Vagina (tissue), 2 donors: ENCODE measurements around the gene GRPEL2. TPM values are rescaled to one million over a fixed set of nuclear protein-coding genes. Genes with fewer than 3 reads are reported as not detected.

Experiments used
- DNase-seq, 2 donors: peaks; one replicate each; pipeline ENCODE4 v3.0.0-alpha.2; 2017; ENCODE audit errors: extremely low spot score in 2 of 2
- H3K27ac ChIP-seq: fragments of 200-600 bp; sonication (generic); one replicate; pipeline ENCODE4 v1.5.1; 2019
- H3K27me3 ChIP-seq: fragments of 200-600 bp; sonication (generic); one replicate; pipeline ENCODE4 v1.5.1; 2019
- H3K36me3 ChIP-seq, 2 donors: fragments of 200-600 bp; sonication (generic); one replicate each; pipeline ENCODE4 v1.5.1; 2017 to 2019
- H3K4me1 ChIP-seq: fragments of 200-600 bp; sonication (generic); one replicate; pipeline ENCODE4 v1.5.1; 2019
- H3K4me3 ChIP-seq, 2 donors: fragments of 200-600 bp; sonication (generic); 1 replicate in 1 of 2; 2 replicates in 1 of 2; pipeline ENCODE4 v1.5.1; 2016 to 2019
- H3K9me3 ChIP-seq: fragments of 200-600 bp; sonication (generic); one replicate; pipeline ENCODE4 v1.5.1; 2019
- POLR2A ChIP-seq, 2 donors: fragments of 450-650 bp; IDR thresholded peaks; one replicate each; pipeline ENCODE4 v1.6.1; 2017; ENCODE audit warnings: antibody characterized with exemption in 2 of 2, mild to moderate bottlenecking in 2 of 2, moderate library complexity in 2 of 2
- POLR2AphosphoS5 ChIP-seq, 2 donors: sonication (generic); formaldehyde crosslinking; IDR thresholded peaks; one replicate each; pipeline ENCODE4 v1.9.0; 2017; ENCODE audit warnings: antibody characterized with exemption in 2 of 2, mild to moderate bottlenecking in 2 of 2, low read depth in 1 of 2; ENCODE audit not compliant: insufficient read depth in 1 of 2
- intact Hi-C: fragments of 100-400 bp; cut with DNase I; formaldehyde crosslinking; loops from one replicate; pipeline ENCODE4 v1.15.1; 2023
- total RNA-seq: library from RNA; depleted of rRNA; stranded (reverse); fragments of >200 nt; gene quantifications from one replicate; pipeline ENCODE4 v1.2.3, GENCODE V29; 2016
- TF ChIP-seq, protein P1 (sequence below), 3 experiments: fragments of 450-650 bp in 2 of 3; fragments of 200-600 bp in 1 of 3; sonication (generic) in 1 of 3; IDR thresholded peaks; one replicate each; pipeline ENCODE4 v1.5.1; 2017 to 2019; ENCODE audit warnings: antibody characterized with exemption in 3 of 3, mild to moderate bottlenecking in 2 of 3, moderate library complexity in 2 of 3

The GRPEL2 gene
- total RNA-seq, 1 donor from 2014 or later: 16.9 TPM

DNA sequence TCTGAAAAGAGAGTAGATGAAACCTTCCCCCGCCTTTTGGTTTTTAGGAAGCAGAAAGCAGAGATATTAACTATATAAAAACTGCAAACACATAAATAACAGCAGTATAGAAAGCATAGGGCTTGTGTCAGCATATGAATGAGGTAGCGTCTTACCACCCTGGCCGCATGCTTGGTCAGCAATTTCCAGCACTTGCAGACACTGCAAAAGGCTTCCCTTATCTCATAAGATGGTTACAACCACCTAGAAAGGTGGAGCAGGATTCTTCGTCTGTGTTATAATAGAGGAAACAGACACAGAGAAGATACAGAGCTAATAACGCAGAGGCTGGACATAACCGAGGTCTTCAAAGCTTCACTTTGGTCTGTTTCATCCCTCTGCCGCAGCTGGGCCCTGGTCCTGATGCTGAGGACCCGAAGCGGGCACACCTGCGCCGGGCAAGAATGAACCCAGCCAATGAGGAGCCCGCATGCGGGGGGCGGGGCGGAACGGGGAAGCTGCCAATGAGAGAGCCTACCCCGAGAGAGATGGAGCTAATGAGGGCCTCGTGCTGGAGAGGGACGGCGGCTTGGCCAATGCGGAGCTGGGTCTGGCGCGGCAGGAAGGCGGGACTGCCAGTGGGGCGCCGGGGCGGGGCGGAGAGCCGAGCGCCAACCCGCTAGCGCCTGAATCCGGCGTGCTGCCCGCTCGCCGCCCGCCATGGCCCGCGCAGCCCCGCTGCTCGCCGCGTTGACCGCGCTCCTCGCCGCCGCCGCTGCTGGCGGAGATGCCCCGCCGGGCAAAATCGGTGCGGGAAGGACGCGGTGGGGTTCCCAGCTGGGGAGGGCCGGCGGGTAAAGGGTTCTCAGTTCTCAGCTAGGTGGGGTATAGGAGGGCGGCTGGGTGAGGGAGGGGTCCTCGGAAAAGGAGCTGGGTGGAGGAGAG, 12.3 kb downstream of the GRPEL2 start, which contains the start of gene PCYOX1L:
Gene PCYOX1L (plus strand): TSS at position 677 of the 924 bp plus-strand sequence. CDS start 23 bp downstream, at position 700.
- H3K4me3 ChIP-seq: peak within 1 kb of the TSS; percentile 66 to 71
- peak within 1 kb of the TSS; percentile 71 for H3K27ac ChIP-seq
- H3K36me3 ChIP-seq: peaks cover 0 to 24% of the 10 kb centered on the region in 2 donors
- no peak for DNase-seq
- peaks cover 11% of the 10 kb centered on the region for H3K4me1 ChIP-seq
- TF ChIP-seq POLR2A (IDR thresholded peaks at IDR 0.05) (peak in 1 of 2 donors; percentile 30), POLR2AphosphoS5 (IDR thresholded peaks at IDR 0.05; ENCODE audit: insufficient read depth in 1 of 2, low read depth in 1 of 2) (peak; percentile 53 to 74)
- TF ChIP-seq, protein P1, sequence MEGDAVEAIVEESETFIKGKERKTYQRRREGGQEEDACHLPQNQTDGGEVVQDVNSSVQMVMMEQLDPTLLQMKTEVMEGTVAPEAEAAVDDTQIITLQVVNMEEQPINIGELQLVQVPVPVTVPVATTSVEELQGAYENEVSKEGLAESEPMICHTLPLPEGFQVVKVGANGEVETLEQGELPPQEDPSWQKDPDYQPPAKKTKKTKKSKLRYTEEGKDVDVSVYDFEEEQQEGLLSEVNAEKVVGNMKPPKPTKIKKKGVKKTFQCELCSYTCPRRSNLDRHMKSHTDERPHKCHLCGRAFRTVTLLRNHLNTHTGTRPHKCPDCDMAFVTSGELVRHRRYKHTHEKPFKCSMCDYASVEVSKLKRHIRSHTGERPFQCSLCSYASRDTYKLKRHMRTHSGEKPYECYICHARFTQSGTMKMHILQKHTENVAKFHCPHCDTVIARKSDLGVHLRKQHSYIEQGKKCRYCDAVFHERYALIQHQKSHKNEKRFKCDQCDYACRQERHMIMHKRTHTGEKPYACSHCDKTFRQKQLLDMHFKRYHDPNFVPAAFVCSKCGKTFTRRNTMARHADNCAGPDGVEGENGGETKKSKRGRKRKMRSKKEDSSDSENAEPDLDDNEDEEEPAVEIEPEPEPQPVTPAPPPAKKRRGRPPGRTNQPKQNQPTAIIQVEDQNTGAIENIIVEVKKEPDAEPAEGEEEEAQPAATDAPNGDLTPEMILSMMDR (IDR thresholded peaks at IDR 0.05): no peak
- no peaks in the 10 kb centered on the region for H3K9me3 ChIP-seq
- intact Hi-C loops: no loop called here
- no peaks in the 10 kb centered on the region for H3K27me3 ChIP-seq

DNA sequence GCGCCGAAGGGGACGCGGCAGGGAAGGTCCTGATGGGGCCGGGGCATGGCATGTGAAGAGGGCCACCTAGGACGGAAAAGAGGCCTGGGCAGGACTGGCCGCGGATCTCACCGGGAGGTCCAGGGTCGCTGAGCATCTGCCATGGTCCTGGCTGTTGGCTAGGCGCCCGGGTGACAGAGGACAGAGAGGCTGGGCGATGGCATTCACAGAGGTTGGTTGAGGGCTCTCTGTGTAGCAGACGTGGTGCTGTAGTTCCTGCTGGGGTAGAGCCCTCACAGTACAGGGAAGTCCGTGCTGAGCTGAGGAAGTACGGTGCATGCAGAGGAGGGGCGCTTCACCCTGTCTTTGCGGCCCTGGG, 13.0 kb downstream of the GRPEL2 start:
- Histone ChIP-seq H3K36me3 (peaks cover 0 to 17% of the 10 kb centered on the region in 2 donors), H3K4me3 (peak overlapping the region; percentile 66 to 71), H3K27ac (peak overlapping the region; percentile 71), H3K4me1 (peaks cover 11% of the 10 kb centered on the region), H3K27me3 (no peaks in the 10 kb centered on the region), H3K9me3 (no peaks in the 10 kb centered on the region)
- TF ChIP-seq POLR2A (IDR thresholded peaks at IDR 0.05): no peak
- TF ChIP-seq POLR2AphosphoS5 (IDR thresholded peaks at IDR 0.05; ENCODE audit: insufficient read depth in 1 of 2, low read depth in 1 of 2): no peak
- TF ChIP-seq, protein P1 (IDR thresholded peaks at IDR 0.05): no peak
- intact Hi-C loops: no loop called here
- no peak for DNase-seq

DNA sequence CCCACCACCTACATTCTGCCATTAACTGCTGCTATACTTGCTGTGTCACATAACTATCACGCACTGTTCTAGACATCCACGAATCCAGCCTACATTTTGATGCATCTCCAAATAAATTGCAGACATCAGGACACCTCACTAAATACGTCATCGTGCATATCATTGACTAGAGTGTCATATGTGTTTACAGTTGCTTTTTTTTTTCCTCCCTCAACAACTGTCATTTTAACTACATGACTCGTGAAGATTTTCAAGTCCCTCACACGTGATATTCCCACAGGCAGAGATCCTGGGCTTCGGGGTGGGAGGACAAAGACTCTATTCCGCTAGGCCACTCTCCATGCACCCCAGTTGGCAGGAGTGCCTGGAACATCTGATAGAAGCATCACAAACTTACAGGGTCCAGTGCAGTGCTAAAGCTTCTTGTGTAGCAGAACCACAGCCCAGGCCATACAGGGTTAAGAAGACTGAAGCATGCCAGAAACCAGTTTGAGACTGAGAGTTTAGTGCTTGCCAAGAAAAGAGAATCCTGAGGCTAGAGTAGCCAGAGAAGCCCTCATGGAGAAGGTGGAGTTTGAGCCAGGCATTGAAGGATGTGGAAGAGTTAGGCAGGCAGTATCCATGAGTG, 13.7 kb downstream of the GRPEL2 start:
- no peak for DNase-seq
- H3K4me1 ChIP-seq: peaks cover 11% of the 10 kb centered on the region
- no peaks in the 10 kb centered on the region for H3K27me3 ChIP-seq
- peaks cover 0 to 10% of the 10 kb centered on the region in 2 donors for H3K36me3 ChIP-seq
- intact Hi-C loops: no loop called here
- H3K4me3 ChIP-seq: no peak overlapping the region
- TF ChIP-seq POLR2A (IDR thresholded peaks at IDR 0.05) (no peak), POLR2AphosphoS5 (IDR thresholded peaks at IDR 0.05; ENCODE audit: insufficient read depth in 1 of 2, low read depth in 1 of 2) (no peak)
- TF ChIP-seq, protein P1 (IDR thresholded peaks at IDR 0.05): no peak
- no peaks in the 10 kb centered on the region for H3K9me3 ChIP-seq
- no peak overlapping the region for H3K27ac ChIP-seq

DNA sequence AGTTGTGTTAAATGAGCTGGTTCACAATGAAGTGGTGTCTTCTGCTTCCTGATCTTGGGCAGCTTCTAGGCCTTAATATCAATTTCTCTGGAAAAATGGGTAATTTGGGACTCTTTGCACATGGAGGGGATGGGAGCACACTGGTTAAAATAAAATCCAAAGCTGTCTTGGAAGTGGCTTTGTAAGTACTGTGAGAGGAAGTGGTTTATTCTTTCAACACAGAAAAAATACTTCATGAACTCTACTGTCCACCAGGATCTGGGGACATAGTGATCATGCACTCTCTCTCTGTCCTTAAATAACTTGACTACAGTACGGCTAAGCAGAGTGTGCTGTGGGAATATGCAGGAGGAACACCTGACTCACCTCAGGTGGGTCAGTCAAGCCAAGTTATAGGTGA, 15.0 kb downstream of the GRPEL2 start:
- Histone ChIP-seq H3K27ac (no peak overlapping the region), H3K4me1 (peaks cover 11% of the 10 kb centered on the region), H3K9me3 (no peaks in the 10 kb centered on the region), H3K36me3 (no peaks in the 10 kb centered on the region), H3K4me3 (no peak overlapping the region), H3K27me3 (no peaks in the 10 kb centered on the region)
- DNase-seq: no peak
- no peak for TF ChIP-seq POLR2AphosphoS5 (IDR thresholded peaks at IDR 0.05; ENCODE audit: insufficient read depth in 1 of 2, low read depth in 1 of 2)
- no peak for TF ChIP-seq POLR2A (IDR thresholded peaks at IDR 0.05)
- TF ChIP-seq, protein P1 (IDR thresholded peaks at IDR 0.05): no peak
- intact Hi-C loops: no loop called here
